ENCODE data around the gene PTPN20.

Gene PTPN20

GRCh38 chr10:46995234-46995633, 84.0 kb downstream of the PTPN20 start:
- no peak for DNase-seq (ENCODE audit: low read depth)
- TF ChIP-seq CTCF (IDR thresholded peaks at IDR 0.05; ENCODE audit: low read depth, low read length, missing control alignments), result no peak
- no peak overlapping the region for H3K4me3 ChIP-seq (ENCODE audit: low read depth, low read length)

DNA sequence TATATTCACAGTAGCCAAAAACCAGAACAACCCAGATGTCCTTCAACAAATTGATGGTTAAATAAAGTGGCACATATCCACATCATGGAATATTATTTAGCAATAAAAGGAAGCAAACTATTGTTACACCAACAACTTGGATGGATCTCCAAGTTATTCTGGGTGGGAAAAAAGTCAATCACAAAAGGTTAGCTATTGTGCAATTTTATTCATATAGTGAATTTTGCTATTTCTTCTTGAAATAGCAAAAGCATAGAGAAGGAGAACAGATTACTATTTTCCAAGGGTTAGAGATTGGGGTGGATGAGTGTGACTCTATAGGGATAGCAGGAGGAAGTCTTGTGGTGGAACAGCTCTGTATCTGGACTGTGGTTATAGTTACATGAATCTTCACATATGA, 87.0 kb downstream of the PTPN20 start:
- no peak for DNase-seq (ENCODE audit: low read depth)
- no peak overlapping the region for H3K4me3 ChIP-seq (ENCODE audit: low read depth, low read length)
- no peak for TF ChIP-seq CTCF (IDR thresholded peaks at IDR 0.05; ENCODE audit: low read depth, low read length, missing control alignments)

- DNase-seq (ENCODE audit: low read depth), result no peak
- no peak for TF ChIP-seq CTCF (IDR thresholded peaks at IDR 0.05; ENCODE audit: low read depth, low read length, missing control alignments)
- no peak overlapping the region for H3K4me3 ChIP-seq (ENCODE audit: low read depth, low read length)
Measured at GRCh38 chr10:46998595-46998994, 87.4 kb downstream of the PTPN20 start.

DNA sequence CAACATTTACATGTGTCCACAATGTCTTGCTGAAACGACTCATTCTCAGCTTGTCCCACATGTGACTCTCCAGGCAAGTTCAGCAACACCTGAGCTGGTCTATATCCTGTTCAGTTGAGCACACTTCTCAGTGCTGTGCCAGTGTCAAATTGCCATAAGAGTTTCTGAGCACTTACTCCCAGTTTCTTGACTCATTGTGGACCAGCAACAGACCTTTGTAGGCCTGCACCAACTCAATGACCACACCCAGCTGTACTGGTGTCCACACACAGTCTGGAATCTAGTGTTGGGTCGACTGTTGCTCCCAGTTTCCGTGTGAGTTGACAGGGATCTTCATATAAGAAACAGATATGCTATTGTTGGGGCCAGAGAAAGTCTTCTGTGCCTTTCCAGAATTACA, 88.0 kb downstream of the PTPN20 start:
- DNase-seq (ENCODE audit: low read depth), result no peak
- no peak overlapping the region for H3K4me3 ChIP-seq (ENCODE audit: low read depth, low read length)
- no peak for TF ChIP-seq CTCF (IDR thresholded peaks at IDR 0.05; ENCODE audit: low read depth, low read length, missing control alignments)

DNA sequence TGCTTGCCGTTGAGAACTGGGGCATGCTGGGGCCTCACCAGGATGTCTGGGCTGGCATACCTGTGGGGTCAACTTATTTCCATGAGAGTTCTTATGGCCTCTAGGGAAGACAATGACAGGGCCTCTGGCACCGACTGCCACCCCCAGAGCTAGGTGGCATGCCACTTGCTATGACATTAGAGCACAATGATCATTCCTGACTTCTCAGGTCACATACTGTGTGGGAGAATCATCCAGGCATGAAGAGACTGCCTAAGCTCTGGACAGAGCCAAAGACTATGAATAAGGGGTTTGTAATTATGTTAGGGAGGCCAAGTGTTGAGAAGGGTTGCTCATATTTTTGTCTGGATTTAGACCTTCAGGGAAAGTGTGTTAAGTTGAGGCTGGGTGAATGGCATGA, 97.5 kb downstream of the PTPN20 start:
- DNase-seq (ENCODE audit: low read depth), result no peak
- TF ChIP-seq CTCF (IDR thresholded peaks at IDR 0.05; ENCODE audit: low read depth, low read length, missing control alignments), result no peak
- no peak overlapping the region for H3K4me3 ChIP-seq (ENCODE audit: low read depth, low read length)

DNA sequence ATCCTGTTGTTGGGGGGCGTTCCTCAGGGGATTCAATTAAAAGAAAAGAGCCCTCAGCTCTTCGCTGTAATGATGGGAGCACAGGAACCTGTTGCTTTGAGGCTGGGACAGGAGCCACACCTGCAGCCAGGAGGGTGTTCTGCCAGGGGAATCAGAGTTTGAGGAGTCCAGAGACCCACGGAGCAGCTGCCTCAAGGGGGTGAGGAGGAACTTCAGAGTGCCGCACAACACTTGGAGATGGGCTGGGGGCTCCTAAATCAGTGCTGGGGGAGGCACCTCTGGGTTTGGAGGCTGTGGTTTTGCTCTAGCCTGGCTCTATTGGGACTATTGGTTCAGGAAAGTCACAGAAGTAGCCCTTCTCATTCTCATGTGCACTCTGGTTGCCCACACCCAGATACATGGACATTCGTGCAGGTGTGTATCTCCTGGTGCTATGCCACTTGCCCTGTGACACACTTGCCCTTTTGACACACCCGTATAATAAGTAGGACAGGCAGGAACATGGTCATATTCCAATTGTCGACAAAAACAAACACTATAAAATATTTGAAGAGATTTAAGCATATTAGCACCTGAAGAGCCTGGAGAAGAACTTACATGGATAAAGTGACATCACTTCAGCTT, 98.1 kb downstream of the PTPN20 start:
- DNase-seq (ENCODE audit: low read depth), result no peak
- H3K4me3 ChIP-seq (ENCODE audit: low read depth, low read length), result no peak overlapping the region
- TF ChIP-seq CTCF (IDR thresholded peaks at IDR 0.05; ENCODE audit: low read depth, low read length, missing control alignments), result no peak

- no peak for TF ChIP-seq CTCF (IDR thresholded peaks at IDR 0.05; ENCODE audit: low read depth, low read length, missing control alignments)
- no peak for DNase-seq (ENCODE audit: low read depth)
- H3K4me3 ChIP-seq (ENCODE audit: low read depth, low read length), result no peak overlapping the region
Measured at GRCh38 chr10:47010036-47010435, 98.8 kb downstream of the PTPN20 start.

All from GM12864 (cell line).